AG10803 (cell line): Measurements from ENCODE around the gene TNFRSF11A.

Experiments
- DNase-seq: peaks from one replicate; pipeline ENCODE4 v3.0.0; 2010; ENCODE audit warnings: low read depth
- H3K4me3 ChIP-seq: 2 replicates; pipeline ENCODE4 v1.5.1; 2011; ENCODE audit warnings: mild to moderate bottlenecking, low read length, control low read depth
- TF ChIP-seq, protein P1 (sequence below): conservative IDR thresholded peaks from 2 replicates; pipeline ENCODE4 v1.5.1; 2011; ENCODE audit warnings: mild to moderate bottlenecking, low read length, control low read depth, inconsistent platforms

The TNFRSF11A gene

DNA sequence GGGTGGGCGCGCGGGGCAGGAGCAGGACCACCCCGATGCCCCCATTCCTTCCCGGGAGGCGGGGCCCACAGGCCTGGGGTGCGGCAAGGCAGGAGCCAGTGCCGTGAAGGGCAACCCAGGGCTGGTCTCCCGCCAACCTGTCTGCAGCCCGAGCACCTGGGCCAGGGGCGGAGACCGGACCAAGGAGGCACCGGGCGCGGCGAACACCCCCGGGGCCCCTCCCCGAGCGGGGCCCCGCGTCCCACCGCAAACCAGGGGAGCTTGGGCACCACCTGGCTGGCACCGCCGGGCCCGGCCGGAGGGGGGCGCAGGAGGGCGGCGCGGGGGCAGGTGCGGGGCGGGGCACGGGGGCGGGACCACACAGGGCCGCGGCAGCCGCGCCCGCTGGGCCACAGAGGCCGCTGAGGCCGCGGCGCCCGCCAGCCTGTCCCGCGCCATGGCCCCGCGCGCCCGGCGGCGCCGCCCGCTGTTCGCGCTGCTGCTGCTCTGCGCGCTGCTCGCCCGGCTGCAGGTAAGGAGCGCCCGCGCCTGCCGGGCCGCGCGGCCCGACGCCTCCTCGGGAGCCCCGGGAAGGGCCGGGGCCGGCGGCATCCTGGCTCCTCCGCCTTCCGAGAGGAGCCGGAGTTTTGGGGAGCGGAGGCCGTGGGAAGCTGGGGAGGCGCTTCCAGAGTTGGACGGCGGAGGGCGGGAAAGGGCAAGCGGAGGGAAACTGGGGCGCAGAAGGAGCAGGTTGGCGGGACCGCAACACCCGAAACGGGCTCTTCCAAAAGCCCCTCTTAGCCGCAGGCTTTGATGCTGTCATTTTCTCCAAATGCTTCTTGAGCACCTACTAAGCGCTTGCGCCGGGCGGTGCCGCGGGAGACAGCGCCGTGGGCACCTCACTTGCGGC is at the start of gene TNFRSF11A:
TSS of gene TNFRSF11A (plus strand) at position 394 of the 889 bp plus-strand sequence. CDS start at position 437, 43 bp downstream.
- no peak for DNase-seq
- peak within 1 kb of the TSS; percentile 34 for H3K4me3 ChIP-seq
- TF ChIP-seq, protein P1, sequence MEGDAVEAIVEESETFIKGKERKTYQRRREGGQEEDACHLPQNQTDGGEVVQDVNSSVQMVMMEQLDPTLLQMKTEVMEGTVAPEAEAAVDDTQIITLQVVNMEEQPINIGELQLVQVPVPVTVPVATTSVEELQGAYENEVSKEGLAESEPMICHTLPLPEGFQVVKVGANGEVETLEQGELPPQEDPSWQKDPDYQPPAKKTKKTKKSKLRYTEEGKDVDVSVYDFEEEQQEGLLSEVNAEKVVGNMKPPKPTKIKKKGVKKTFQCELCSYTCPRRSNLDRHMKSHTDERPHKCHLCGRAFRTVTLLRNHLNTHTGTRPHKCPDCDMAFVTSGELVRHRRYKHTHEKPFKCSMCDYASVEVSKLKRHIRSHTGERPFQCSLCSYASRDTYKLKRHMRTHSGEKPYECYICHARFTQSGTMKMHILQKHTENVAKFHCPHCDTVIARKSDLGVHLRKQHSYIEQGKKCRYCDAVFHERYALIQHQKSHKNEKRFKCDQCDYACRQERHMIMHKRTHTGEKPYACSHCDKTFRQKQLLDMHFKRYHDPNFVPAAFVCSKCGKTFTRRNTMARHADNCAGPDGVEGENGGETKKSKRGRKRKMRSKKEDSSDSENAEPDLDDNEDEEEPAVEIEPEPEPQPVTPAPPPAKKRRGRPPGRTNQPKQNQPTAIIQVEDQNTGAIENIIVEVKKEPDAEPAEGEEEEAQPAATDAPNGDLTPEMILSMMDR: 0 out of 2 replicates have a peak, but pooled peaks have one; percentile 0

DNA sequence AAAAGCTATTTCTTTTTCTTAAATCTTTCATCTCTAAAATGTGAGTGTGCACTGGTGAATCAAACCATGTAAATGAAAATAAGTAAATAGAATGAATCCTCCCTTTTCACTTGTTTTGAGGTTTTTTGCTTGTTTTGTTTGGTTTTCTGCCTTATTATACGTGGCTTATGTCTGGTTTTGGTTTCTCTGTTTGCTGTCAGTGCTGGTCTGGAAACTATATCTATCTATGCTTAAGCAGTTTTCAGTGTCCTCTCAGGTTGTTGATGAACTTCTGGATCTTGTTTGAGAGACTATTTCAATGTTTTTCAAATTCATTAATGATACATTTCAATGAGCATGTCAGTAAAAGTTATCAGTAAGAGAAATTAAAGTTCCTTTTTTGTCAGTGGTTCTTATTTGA is 48.1 kb upstream of the TNFRSF11A start:
- TF ChIP-seq, protein P1: no peak
- DNase-seq: no peak
- no peak overlapping the region for H3K4me3 ChIP-seq

DNA sequence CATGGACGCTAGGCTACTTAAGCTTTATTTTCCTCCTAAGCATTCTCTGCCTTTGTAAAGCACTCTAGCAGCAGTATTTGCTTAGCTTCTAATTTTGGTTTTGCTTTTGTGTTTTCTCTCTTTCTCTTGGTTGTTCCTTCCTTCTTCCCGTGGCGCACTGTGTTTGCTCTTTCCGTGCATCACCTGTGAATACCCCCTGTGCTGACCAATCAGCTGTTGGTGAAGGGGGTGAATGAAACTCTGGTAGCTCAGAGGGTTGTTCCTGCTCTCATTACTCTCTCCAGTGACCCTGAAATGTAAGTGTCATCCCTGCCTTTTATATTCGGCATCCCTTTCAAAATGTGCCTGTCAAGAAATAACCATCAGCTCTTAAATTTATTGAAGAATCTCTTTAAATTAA is 45.5 kb upstream of the TNFRSF11A start:
- TF ChIP-seq, protein P1: no peak
- no peak for DNase-seq
- H3K4me3 ChIP-seq: no peak overlapping the region

DNA sequence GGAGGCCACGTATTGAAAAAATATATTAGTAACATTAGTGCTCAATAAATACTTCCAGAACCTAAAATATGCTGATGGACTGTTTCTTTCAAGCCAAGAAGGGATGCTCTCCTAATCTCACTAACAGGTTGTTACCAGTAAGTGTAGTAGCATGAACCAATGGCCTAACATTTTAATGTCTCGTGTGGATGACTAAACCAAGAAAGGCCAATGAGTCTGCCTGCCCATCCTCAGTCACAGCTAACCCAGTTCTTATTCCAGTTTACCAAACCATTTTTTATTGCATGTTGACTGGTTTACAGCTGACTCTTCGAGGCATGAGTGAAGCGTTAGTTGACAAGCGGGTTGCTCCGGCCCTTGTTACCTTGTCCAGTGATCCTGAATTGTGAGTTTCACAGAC is 45.1 kb upstream of the TNFRSF11A start:
- DNase-seq: no peak
- no peak overlapping the region for H3K4me3 ChIP-seq
- TF ChIP-seq, protein P1: no peak

DNA sequence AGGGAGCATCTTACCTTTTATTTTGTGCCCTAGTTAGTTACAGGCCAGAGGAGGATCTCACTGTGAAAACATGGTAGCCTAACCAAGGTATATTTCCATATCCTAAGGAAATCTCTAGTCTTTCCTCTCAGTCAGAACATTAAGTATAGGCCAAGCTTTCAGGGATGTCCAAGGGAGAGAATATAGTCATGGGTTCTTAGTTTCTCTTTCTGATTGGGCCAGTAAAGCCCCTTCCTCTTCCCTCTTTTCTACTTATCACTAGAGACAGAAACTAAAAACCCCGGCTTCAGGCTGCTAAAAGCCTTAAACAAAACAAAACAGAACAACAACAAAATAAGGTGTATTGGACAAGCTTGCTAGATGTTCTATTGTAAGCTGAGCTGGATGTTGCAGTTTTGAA is 44.3 kb upstream of the TNFRSF11A start:
- no peak for DNase-seq
- no peak overlapping the region for H3K4me3 ChIP-seq
- TF ChIP-seq, protein P1: no peak

DNA sequence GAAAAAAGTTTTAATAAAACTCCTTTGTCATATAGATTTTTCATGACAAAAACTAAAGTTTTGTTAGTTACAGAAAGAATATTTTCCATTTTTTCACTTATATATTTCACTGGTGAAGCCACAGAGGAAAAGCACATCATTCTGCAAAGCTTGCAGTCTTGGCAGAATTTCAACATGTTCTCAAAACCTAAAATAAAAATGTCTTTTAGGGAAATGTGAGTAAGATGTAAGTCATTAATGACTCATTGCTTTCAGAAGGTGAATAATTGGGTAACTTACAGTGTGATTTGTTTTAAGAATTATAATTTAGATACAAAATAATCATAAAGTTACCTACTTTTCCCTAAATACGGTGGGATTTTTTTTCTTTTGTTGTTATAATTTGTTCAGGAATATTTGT is 43.4 kb upstream of the TNFRSF11A start:
- no peak overlapping the region for H3K4me3 ChIP-seq
- TF ChIP-seq, protein P1: no peak
- peak; percentile 85 for DNase-seq

DNA sequence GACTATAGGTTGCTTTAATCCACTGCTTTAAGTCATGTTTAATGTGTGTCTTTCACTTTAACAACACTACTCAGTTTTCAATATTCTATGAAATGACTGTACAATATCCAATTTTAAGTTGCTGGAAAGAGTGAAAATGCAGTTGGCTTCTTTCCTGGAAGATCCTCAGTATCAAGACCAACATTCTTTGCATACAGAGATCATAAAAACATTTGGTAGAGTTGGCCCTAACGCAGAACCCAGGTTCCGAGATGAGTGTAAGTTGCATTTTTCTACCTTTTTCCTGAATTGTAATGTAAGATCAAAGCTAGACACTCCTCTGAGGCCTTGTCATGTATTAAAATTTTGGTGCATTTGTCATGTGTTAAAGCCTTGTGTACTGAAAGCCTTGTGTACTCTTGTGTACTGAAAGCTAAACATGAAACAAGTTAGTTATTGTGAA is 42.9 kb upstream of the TNFRSF11A start:
- H3K4me3 ChIP-seq: no peak overlapping the region
- TF ChIP-seq, protein P1: no peak
- peak; percentile 82 for DNase-seq
